CMK (cell line): ENCODE data around the gene AGMO.

Experiments used
- DNase-seq: peaks from one replicate; pipeline ENCODE4 v3.0.0-alpha.2; 2010; ENCODE audit warnings: low read depth

Gene AGMO

DNA sequence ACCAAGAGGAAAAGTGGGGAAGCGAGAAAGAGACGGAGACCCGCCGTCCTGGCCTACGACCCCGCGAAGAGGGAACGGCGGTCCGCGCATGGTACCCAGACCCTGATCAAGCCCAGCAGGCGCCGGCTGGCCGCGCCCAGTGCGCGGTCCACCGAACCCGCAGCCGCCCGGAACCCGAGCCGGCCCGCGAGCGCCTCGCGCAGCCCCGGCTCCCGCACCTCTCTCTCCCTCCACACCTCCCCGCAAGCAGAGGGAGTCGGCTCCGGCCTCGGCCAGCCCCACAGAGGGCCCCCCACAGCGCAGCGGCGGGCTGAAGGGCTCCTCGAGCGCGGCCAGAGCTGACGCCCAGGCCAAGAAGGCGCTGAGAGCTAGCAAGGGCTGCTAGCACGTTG is 164.7 kb downstream of the AGMO start:
- DNase-seq = no peak

- no peak for DNase-seq
Observed at GRCh38 chr7:15396210-15397158, 165.3 kb downstream of the AGMO start.

DNA sequence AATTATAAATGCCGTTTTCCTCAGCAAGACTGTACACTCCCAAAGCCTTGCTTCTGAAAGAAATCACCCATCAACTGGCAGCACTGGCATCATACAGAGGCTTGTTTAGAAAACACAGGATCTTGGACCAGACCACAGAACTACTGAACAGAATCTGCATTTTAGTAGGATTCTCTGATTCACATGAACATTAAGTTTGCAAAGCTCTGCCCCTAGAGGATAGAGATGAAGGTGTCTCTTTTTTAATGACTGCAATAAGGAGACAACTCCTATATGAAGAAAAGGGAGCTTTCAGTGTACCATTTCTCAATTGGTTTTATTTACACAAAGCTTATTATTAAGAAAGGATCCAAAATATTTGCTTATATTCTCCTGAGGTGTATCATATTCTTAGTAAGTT is 172.7 kb downstream of the AGMO start:
- no peak for DNase-seq

DNA sequence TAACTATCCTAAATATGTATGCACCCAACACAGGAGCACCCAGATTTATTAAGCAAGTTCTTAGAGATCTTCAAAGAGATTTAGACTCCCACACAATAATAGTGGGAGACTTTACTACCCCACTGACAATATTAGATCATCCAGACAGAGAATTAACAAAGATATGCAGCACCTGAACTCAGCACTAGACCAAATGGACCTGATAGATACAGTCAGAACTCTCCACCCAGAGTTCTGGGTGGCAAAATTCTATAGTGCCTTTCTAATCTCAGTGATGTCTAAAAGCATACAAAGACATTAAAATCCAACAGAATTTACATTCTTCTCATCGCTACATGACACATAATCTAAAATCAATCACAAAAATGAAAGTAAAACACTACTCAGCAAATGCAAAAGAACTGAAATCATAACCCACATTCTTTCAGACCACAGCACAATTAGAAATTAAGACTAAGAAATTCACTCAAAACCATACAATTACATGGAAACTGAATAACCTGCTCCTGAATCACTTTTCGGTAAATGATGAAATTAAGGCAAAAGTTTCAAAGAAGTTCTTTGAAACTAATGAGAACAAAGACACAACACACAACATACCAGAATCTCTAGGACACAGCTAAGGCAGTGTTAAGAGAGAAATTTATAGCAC is 183.2 kb downstream of the AGMO start:
- DNase-seq = no peak

DNA sequence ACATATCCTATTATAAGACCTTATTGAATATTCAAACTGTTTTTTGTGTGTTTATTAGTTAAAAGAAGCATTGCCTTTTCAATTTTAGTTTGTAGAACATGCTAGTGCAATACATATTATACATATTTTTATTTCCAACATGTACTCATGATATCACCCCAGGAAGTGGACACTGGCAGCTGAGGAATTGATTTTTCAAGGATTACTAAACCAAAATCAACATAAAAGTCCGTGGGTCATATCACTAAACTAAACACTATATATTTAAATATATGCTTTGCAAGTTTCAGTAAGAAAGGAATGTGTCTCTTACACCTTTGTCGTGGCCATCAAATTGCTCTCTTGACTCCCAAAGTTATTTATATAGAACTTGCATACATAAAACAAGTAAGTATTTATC is 185.2 kb downstream of the AGMO start:
- DNase-seq = no peak

DNA sequence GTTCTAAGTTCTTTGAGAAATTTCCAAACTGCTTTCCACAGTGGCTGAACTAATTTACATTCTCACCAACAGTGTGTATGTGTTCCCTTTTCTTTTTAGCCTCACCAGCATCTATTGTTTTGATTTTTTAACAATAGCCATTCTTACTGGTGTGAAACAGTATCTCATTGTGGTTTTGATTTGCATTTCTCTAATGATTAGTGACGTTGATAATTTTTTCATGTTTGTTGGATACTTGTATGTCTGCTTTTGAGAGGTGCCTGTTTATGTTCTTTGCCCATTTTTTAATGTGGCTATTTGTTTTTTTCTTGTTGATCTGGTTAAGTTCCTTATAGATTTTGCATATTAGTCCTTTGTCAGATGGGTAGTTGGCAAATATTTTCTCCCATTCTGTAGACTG is 191.4 kb downstream of the AGMO start:
- DNase-seq = no peak

- no peak for DNase-seq
Observed at GRCh38 chr7:15368653-15369052, 193.2 kb downstream of the AGMO start.

GRCh38 chr7:15367897-15368296 is 193.9 kb downstream of the AGMO start:
- DNase-seq = no peak

DNA sequence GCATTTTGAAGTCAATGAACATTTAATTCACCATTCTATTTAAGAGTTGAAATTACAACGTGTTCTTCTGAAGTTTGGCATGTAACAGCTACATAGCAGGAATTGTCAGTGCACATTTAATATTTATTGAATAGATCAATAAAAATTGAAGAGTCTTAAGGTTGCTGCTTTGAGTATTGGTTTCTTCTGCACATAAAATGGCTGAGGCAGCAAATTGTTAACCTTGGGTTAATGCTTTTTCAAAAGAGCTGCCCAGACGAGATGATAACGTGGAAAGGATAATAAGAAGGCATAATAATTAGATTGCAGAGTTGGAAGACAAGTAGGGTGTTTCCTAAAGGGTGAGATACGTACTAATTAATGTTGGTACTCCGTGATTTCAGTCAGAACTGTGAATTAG is 203.7 kb downstream of the AGMO start:
- no peak for DNase-seq

- no peak for DNase-seq
Observed at GRCh38 chr7:15352421-15353206, 209.2 kb downstream of the AGMO start.

DNA sequence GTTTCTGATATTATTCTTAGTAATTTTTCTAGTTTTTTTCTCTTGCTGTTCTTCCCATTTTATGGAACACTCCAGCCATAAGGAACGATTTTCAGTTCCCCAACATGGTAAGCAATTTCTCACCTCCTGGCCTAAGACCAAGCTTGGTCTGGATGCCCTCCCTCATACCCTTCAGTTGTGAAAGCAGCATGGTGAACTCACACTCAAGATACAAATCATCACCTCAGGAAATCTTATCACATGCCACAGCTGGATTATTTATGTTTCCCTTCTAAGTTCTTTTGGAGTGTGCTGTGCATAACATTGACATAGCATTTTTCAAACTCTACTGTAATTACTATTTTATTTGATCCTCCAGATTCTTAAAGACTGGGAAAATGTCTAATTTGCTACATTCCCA is 216.6 kb downstream of the AGMO start:
- peak; percentile 11 for DNase-seq

- no peak for DNase-seq
Observed at GRCh38 chr7:15341817-15342216, 220.0 kb downstream of the AGMO start.

DNA sequence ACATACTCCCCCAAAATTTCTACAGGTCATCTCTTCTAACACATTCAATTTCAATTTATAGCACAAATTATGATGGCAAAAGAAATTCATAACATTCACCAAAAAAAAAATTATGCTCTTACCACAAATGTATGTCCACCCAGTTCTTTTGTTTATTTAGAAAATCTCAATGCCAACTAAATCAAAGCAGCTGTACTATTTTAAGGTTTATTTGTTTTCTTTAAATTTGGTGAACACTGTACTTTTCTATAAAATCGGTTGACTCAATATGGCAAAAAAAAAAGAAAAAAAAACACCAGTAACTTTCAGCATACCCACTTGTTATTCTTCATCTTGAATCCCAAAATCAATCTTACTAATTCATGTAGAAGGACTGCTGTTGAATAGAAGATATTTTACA is 225.7 kb downstream of the AGMO start:
- DNase-seq = no peak

DNA sequence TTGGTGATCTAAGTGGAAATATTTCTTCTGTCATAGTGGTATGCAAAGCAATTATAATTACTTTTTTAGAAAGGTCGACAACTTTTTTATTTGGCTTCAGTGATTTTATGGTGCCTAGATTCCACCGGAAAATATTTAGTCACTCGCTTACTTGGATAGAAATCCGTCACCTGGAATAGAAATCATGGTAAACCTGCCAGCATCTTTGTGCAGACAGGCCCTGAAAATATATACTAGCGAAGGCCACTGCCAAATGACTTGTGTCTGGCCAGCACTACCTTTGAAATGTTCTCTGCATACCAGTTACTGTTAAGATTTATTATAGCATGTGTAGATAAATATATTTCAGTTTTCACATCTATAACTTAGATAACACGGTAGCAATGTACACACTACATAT is 226.4 kb downstream of the AGMO start:
- no peak for DNase-seq

DNA sequence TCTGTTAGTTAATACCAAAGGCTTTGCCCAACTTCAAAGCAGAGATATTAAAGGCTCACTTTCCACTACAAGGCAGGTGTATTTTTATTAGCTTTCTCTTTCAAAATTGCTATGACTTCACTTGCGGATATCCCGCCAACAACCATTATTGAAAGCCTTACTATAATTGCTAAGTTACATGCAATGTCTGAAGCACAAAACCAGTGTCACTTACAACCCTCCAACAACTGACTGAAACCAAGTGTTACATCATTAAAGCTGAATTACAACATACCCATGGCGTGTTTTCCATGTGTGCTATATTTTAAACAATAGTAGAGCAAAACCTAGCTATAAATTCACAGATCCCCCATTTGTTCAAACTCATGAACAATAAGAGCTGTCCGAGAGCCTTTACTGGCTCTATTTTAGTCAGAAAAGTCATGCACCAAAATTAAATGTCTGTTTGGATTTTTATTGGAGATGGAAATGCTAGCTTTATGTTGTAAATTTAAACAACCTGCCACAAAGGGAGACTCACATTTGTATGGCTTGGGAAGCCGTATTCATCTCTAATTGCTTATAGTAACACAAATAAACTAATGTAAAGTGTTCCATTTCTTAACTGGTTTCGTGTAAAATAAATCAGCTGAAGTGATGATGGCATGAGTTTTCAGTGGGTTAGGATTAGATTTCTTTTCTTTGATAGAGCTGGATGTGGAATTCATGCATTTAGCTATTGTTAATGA is 227.1 kb downstream of the AGMO start:
- no peak for DNase-seq

- DNase-seq = no peak
Observed at GRCh38 chr7:15332956-15333355, 228.9 kb downstream of the AGMO start.

DNA sequence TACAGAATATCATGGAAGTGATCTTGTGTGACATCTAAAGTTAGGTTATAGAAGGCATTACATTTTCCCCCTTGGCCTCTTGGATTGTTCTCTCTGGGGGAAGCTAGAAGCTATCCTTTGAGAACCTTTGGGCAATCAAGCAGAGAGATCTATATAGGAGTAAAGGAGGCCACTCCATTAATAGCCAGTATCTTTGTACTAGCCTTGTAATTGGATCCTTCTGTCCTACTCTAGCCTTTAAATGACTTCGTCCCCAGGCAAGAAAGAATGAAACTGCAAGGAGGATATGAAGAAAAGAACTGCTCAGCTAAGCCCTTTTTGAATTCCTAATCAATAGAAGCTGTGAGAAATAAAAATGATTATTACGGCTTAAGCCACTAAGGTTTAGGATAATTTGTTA is 230.9 kb downstream of the AGMO start:
- no peak for DNase-seq

DNA sequence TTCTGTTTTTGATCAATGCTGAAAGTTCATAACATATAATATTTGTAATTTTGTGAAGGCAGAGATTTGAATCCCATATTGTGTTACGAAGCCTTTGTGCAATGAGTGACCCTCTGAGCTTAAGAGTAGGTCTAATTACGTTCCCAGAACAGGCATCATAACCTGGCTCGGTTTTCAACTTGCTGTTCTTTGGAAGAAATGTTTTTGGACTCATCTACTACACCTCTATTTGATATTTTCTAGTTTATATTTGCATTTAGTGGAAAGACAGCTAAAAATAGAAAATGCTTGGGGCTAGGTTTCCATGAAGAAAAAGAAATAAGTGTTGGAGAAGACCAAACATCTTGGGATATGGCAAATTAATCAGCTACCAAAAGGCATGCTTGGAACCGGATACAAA is 234.8 kb downstream of the AGMO start:
- no peak for DNase-seq

GRCh38 chr7:15326044-15326644 is 235.7 kb downstream of the AGMO start:
- no peak for DNase-seq

GRCh38 chr7:15323550-15323949 is 238.3 kb downstream of the AGMO start:
- DNase-seq = no peak

GRCh38 chr7:15317215-15317614 is 244.6 kb downstream of the AGMO start:
- no peak for DNase-seq

DNA sequence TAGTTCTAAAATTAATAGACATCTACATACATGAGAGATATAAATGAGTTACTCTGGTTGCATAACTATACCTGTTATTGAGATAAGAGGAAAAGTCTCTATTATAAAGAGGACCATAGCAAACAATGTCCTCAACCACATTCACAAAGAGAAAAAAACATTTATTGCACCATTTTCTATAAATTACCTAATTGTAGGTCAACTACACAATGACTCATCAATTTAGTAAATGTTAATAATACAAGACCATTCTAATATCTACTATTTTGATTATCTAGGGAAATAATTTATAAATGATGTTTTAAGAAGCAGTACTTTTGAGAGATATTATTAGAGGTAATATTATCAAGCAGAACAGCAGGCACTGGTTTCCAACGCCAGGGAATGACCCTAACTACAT is 246.1 kb downstream of the AGMO start:
- DNase-seq = no peak
